Breast epithelium (tissue), 4 donors: Measurements from ENCODE around the gene SYT9. TPM values are rescaled to one million over a fixed set of nuclear protein-coding genes. Genes with fewer than 3 reads are reported as not detected.

Experiments used
- DNase-seq, 2 donors: peaks; one replicate each; pipeline ENCODE4 v3.0.0-alpha.2; 2019; ENCODE audit warnings: low spot score in 2 of 2
- H3K27ac ChIP-seq, 2 donors: fragments of 200-600 bp; sonication (generic) in 1 of 2; one replicate each; pipeline ENCODE4 v1.5.1; 2016 to 2019; ENCODE audit warnings: mild to moderate bottlenecking in 1 of 2
- H3K27me3 ChIP-seq, 2 donors: fragments of 200-600 bp; sonication (generic) in 1 of 2; one replicate each; pipeline versions ENCODE4 v1.5.1 to v1.6.0; 2017 to 2019; ENCODE audit warnings: control low read depth in 1 of 2, mild to moderate bottlenecking in 1 of 2
- H3K36me3 ChIP-seq: fragments of 200-600 bp; one replicate; pipeline ENCODE4 v1.5.1; 2019
- H3K4me1 ChIP-seq, 2 donors: fragments of 200-600 bp; sonication (generic); one replicate each; pipeline ENCODE4 v1.5.1; 2016 to 2019; ENCODE audit warnings: control low read depth in 1 of 2
- H3K4me3 ChIP-seq, 3 donors: fragments of 200-600 bp; sonication (generic); 1 replicate in 2 of 3; 2 replicates in 1 of 3; pipeline ENCODE4 v1.5.1; 2016 to 2019; ENCODE audit warnings: mild to moderate bottlenecking in 3 of 3, moderate library complexity in 2 of 3
- H3K9me3 ChIP-seq, 2 donors: fragments of 200-600 bp; sonication (generic) in 1 of 2; one replicate each; pipeline ENCODE4 v1.5.1; 2016 to 2019; ENCODE audit warnings: control low read depth in 1 of 2
- POLR2A ChIP-seq: fragments of 450-650 bp; IDR thresholded peaks from one replicate; pipeline ENCODE4 v1.6.1; 2016; ENCODE audit warnings: antibody characterized with exemption, mild to moderate bottlenecking, moderate library complexity
- POLR2AphosphoS5 ChIP-seq, 3 donors: sonication (generic); formaldehyde crosslinking; IDR thresholded peaks; one replicate each; pipeline ENCODE4 v1.6.1; 2017; ENCODE audit warnings: antibody characterized with exemption in 3 of 3
- intact Hi-C: fragments of 100-400 bp; cut with DNase I; formaldehyde crosslinking; loops from one replicate; pipeline ENCODE4 v1.15.1; 2023; ENCODE audit warnings: low total_unique reads
- total RNA-seq, 3 donors: library from RNA; depleted of rRNA; stranded (reverse); fragments of >200 nt; gene quantifications; one replicate each; pipeline ENCODE4 v1.1.0, GENCODE V29; 2016
- TF ChIP-seq, protein P1 (sequence below), 3 donors: fragments of 450-650 bp; IDR thresholded peaks; one replicate each; pipeline ENCODE4 v1.5.1; 2016 to 2017; ENCODE audit warnings: antibody characterized with exemption in 3 of 3, mild to moderate bottlenecking in 3 of 3, moderate library complexity in 3 of 3

Gene SYT9
- total RNA-seq, 3 donors from 2014 or later: 0.33 to 0.73 TPM; not detected in 1

DNA sequence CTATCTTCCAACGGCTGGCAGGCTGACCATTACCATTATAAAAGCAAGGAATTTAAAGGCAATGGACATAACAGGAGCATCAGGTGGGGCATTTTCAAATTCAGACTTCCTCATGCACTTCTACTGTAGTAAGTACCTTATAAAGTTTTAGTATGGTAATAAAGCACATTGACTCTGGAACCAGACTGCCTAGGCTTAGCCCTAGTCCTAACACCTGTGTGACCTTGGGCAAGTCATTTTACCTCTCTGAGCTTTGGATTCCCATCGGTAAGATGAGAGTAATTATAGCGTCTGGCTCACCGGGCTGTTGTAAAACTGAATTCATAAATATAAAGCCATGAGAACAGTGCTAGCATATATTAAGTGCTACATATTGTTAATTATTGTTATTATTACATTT, 164.4 kb downstream of the SYT9 start:
- intact Hi-C loops: loop anchor here (5.0 kb wide), 1 partner anchor 704 kb away; no protein-coding TSS in a partner anchor
- no peaks in the 10 kb centered on the region for H3K36me3 ChIP-seq
- H3K27me3 ChIP-seq: no peaks in the 10 kb centered on the region
- H3K4me1 ChIP-seq: no peaks in the 10 kb centered on the region
- DNase-seq: no peak
- no peak overlapping the region for H3K27ac ChIP-seq
- H3K9me3 ChIP-seq: peaks cover 0 to 5% of the 10 kb centered on the region in 2 donors
- TF ChIP-seq POLR2AphosphoS5 (IDR thresholded peaks at IDR 0.05) (no peak), POLR2A (no peak)
- TF ChIP-seq, protein P1, sequence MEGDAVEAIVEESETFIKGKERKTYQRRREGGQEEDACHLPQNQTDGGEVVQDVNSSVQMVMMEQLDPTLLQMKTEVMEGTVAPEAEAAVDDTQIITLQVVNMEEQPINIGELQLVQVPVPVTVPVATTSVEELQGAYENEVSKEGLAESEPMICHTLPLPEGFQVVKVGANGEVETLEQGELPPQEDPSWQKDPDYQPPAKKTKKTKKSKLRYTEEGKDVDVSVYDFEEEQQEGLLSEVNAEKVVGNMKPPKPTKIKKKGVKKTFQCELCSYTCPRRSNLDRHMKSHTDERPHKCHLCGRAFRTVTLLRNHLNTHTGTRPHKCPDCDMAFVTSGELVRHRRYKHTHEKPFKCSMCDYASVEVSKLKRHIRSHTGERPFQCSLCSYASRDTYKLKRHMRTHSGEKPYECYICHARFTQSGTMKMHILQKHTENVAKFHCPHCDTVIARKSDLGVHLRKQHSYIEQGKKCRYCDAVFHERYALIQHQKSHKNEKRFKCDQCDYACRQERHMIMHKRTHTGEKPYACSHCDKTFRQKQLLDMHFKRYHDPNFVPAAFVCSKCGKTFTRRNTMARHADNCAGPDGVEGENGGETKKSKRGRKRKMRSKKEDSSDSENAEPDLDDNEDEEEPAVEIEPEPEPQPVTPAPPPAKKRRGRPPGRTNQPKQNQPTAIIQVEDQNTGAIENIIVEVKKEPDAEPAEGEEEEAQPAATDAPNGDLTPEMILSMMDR (IDR thresholded peaks at IDR 0.05): no peak
- no peak overlapping the region for H3K4me3 ChIP-seq

DNA sequence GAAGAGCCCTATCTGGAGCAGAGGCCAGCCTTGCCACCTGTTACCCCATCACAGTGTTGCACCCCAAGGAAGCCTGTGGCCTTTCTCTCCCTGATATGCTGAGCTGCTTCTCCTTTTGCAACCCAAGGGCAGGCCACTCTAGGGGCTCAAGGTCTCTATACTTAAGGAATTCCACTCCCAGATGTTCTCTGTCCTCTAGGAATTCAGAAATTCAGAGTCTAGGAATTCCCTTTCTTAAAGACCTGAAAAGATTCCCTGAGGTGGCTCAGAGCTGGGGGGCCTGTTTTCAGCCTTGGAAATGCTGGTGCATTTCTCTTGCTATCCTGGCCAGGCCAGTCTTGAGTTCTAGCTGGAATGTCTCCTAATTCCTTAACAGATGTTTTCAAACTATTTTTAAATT, 165.6 kb downstream of the SYT9 start:
- no peak for DNase-seq
- Histone ChIP-seq H3K36me3 (no peaks in the 10 kb centered on the region), H3K9me3 (no peaks in the 10 kb centered on the region), H3K27me3 (no peaks in the 10 kb centered on the region), H3K4me1 (no peaks in the 10 kb centered on the region), H3K27ac (no peak overlapping the region), H3K4me3 (no peak overlapping the region)
- intact Hi-C loops: loop anchor here (5.0 kb wide), 1 partner anchor 705 kb away; no protein-coding TSS in a partner anchor
- TF ChIP-seq, protein P1 (IDR thresholded peaks at IDR 0.05): no peak
- TF ChIP-seq POLR2A (no peak), POLR2AphosphoS5 (IDR thresholded peaks at IDR 0.05) (no peak)

GRCh38 chr11:7418061-7418460, 166.4 kb downstream of the SYT9 start:
- intact Hi-C loops: loop anchor here (5.0 kb wide), 1 partner anchor 706 kb away; no protein-coding TSS in a partner anchor
- TF ChIP-seq, protein P1 (IDR thresholded peaks at IDR 0.05): no peak
- TF ChIP-seq POLR2AphosphoS5 (IDR thresholded peaks at IDR 0.05) (no peak), POLR2A (no peak)
- no peak for DNase-seq

GRCh38 chr11:7418906-7419305, 167.2 kb downstream of the SYT9 start:
- H3K27me3 ChIP-seq: no peaks in the 10 kb centered on the region
- no peak for DNase-seq
- H3K27ac ChIP-seq: no peak overlapping the region
- H3K9me3 ChIP-seq: no peaks in the 10 kb centered on the region
- H3K4me3 ChIP-seq: no peak overlapping the region
- TF ChIP-seq, protein P1 (IDR thresholded peaks at IDR 0.05): no peak
- TF ChIP-seq POLR2AphosphoS5 (IDR thresholded peaks at IDR 0.05) (no peak), POLR2A (no peak)
- no peaks in the 10 kb centered on the region for H3K4me1 ChIP-seq
- no peaks in the 10 kb centered on the region for H3K36me3 ChIP-seq
- intact Hi-C loops: loop anchor here (5.0 kb wide), 1 partner anchor 707 kb away; no protein-coding TSS in a partner anchor

More at GRCh38 chr11:7418061-7418460, 166.4 kb downstream of the SYT9 start:
- Histone ChIP-seq H3K9me3 (no peaks in the 10 kb centered on the region), H3K4me1 (no peaks in the 10 kb centered on the region), H3K27ac (no peak overlapping the region), H3K4me3 (no peak overlapping the region), H3K27me3 (no peaks in the 10 kb centered on the region), H3K36me3 (no peaks in the 10 kb centered on the region)

GRCh38 chr11:7421136-7421535, 169.4 kb downstream of the SYT9 start:
- intact Hi-C loops: no loop called here
- H3K9me3 ChIP-seq: no peaks in the 10 kb centered on the region
- H3K27ac ChIP-seq: no peak overlapping the region
- H3K27me3 ChIP-seq: no peaks in the 10 kb centered on the region
- no peaks in the 10 kb centered on the region for H3K4me1 ChIP-seq
- H3K36me3 ChIP-seq: no peaks in the 10 kb centered on the region
- TF ChIP-seq POLR2AphosphoS5 (IDR thresholded peaks at IDR 0.05) (no peak), POLR2A (no peak)
- TF ChIP-seq, protein P1 (IDR thresholded peaks at IDR 0.05): no peak
- no peak for DNase-seq
- H3K4me3 ChIP-seq: no peak overlapping the region
